Measurements from ENCODE around the gene IQGAP2. TPM values are rescaled to one million over a fixed set of nuclear protein-coding genes. Genes with fewer than 3 reads are reported as not detected.

Gene IQGAP2
- total and polyA plus RNA-seq, 9 of the 15 experiments (the other 6 are each of a cell fraction or from before 2014, with no cell fraction given): 8.7 to 23.2 (median 17.4) TPM

DNA sequence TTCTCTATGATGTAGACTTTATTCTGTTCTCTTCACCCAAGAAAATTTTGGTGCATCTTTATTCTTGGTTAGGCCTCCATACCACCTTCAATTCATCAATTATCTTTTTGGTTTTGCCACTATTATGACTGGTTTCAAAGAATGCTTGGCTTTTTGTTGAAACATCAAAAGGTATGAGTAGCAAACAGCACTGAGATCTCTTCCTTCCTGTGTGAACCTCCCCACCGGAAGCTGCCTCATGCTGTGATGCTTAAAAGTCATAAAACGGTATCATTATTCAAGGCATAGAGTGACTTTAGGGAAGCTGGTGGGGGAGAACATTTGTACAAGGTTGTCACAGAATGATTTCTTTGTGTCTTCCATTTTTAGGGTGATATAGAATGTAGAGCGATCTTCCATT is 70.6 kb downstream of the IQGAP2 start:
- WGBS (ENCODE audit: insufficient coverage, low coverage, missing lambda C conversion rate): 53% methylated on average over 3 of the region's 3 CpGs
- Histone ChIP-seq H3K36me3 (ENCODE audit: control insufficient read depth, insufficient read depth, low read length) (no peaks in the 10 kb centered on the region), H3K9me1 (ENCODE audit: control insufficient read depth, insufficient read depth, low read length) (no peaks in the 10 kb centered on the region), H3K9ac (ENCODE audit: insufficient read depth in 1 of 2, low read depth in 2 of 2, low read length in 2 of 2) (no peak overlapping the region), H3K4me2 (ENCODE audit: insufficient read depth, low read length) (no peak overlapping the region), H4K20me1 (replicated peaks; ENCODE audit: control insufficient read depth, insufficient read depth, low read length) (no peaks in the 10 kb centered on the region), H3K9me3 (replicated peaks; ENCODE audit: control insufficient read depth, insufficient read depth, low read depth, low read length) (no peaks in the 10 kb centered on the region), H3K27me3 (ENCODE audit: control insufficient read depth in 2 of 2, insufficient read depth in 2 of 2, low read length in 2 of 2) (no peaks in the 10 kb centered on the region), H3K27ac (ENCODE audit: extremely low read depth, low read depth, low read length) (no peak overlapping the region), H3K79me2 (ENCODE audit: control insufficient read depth, insufficient read depth, low read length) (no peaks in the 10 kb centered on the region), H3K4me3 (no peak overlapping the region), H2AFZ (ENCODE audit: low read depth, low read length) (no peak overlapping the region), H3K4me1 (replicated peaks in 1 of 2; ENCODE audit: control insufficient read depth in 2 of 2, insufficient read depth in 2 of 2, low read length in 2 of 2) (peaks cover 0 to 14% of the 10 kb centered on the region in 2 experiments; a peak in 2 of 5 replicates)
- POLR2A ChIA-PET: no interaction called here
- peak in 1 of 4 experiments; percentile 12 for DNase-seq (ENCODE audit: extremely low read depth in 1 of 4, low spot score in 3 of 4)
- no peak for FAIRE-seq
- in situ Hi-C loops (cut with MboI) (no loop called here), intact Hi-C loops (cut with micrococcal nuclease) (no loop called here)
- CTCF ChIA-PET (ENCODE audit: low intra/inter-chr PET ratio): no interaction called here
- BruUV-seq (replicated peaks): no TSS peak
- ATAC-seq: no peak
- TF ChIP-seq, protein P1, sequence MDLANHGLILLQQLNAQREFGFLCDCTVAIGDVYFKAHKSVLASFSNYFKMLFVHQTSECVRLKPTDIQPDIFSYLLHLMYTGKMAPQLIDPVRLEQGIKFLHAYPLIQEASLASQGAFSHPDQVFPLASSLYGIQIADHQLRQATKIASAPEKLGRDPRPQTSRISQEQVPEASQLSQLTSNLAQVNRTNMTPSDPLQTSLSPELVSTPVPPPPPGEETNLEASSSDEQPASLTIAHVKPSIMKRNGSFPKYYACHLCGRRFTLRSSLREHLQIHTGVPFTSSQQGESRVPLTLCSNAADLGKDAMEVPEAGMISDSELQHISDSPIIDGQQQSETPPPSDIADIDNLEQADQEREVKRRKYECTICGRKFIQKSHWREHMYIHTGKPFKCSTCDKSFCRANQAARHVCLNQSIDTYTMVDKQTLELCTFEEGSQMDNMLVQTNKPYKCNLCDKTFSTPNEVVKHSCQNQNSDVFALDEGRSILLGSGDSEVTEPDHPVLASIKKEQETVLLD (IDR thresholded peaks at IDR 0.05): no peak
- TF ChIP-seq PTRF (tag; IDR thresholded peaks at IDR 0.05) (no peak), FOXJ3 (CRISPR knock-in tag; IDR thresholded peaks at IDR 0.05) (no peak), KDM5B (IDR thresholded peaks at IDR 0.05; ENCODE audit: insufficient replicate concordance, low read depth, low read length) (no peak), MTA3 (IDR thresholded peaks at IDR 0.05; ENCODE audit: borderline replicate concordance) (no peak), CREBBP (IDR thresholded peaks at IDR 0.05; ENCODE audit: low read depth, low read length) (no peak), CHD2 (IDR thresholded peaks at IDR 0.05; ENCODE audit: low read depth, low read length) (no peak)
- TF ChIP-seq, protein P2, sequence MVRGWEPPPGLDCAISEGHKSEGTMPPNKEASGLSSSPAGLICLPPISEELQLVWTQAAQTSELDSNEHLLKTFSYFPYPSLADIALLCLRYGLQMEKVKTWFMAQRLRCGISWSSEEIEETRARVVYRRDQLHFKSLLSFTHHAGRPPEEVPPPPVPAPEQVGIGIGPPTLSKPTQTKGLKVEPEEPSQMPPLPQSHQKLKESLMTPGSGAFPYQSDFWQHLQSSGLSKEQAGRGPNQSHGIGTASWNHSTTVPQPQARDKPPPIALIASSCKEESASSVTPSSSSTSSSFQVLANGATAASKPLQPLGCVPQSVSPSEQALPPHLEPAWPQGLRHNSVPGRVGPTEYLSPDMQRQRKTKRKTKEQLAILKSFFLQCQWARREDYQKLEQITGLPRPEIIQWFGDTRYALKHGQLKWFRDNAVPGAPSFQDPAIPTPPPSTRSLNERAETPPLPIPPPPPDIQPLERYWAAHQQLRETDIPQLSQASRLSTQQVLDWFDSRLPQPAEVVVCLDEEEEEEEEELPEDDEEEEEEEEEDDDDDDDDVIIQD (CRISPR knock-in tag; IDR thresholded peaks at IDR 0.05): no peak
- TF ChIP-seq, protein P3, sequence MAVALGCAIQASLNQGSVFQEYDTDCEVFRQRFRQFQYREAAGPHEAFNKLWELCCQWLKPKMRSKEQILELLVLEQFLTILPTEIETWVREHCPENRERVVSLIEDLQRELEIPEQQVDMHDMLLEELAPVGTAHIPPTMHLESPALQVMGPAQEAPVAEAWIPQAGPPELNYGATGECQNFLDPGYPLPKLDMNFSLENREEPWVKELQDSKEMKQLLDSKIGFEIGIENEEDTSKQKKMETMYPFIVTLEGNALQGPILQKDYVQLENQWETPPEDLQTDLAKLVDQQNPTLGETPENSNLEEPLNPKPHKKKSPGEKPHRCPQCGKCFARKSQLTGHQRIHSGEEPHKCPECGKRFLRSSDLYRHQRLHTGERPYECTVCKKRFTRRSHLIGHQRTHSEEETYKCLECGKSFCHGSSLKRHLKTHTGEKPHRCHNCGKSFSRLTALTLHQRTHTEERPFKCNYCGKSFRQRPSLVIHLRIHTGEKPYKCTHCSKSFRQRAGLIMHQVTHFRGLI (CRISPR knock-in tag; IDR thresholded peaks at IDR 0.05): no peak
- TF ChIP-seq, protein P4, sequence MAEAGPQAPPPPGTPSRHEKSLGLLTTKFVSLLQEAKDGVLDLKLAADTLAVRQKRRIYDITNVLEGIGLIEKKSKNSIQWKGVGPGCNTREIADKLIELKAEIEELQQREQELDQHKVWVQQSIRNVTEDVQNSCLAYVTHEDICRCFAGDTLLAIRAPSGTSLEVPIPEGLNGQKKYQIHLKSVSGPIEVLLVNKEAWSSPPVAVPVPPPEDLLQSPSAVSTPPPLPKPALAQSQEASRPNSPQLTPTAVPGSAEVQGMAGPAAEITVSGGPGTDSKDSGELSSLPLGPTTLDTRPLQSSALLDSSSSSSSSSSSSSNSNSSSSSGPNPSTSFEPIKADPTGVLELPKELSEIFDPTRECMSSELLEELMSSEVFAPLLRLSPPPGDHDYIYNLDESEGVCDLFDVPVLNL (CRISPR knock-in tag; IDR thresholded peaks at IDR 0.05; ENCODE audit: low read depth): no peak
- TF ChIP-seq, protein P5, sequence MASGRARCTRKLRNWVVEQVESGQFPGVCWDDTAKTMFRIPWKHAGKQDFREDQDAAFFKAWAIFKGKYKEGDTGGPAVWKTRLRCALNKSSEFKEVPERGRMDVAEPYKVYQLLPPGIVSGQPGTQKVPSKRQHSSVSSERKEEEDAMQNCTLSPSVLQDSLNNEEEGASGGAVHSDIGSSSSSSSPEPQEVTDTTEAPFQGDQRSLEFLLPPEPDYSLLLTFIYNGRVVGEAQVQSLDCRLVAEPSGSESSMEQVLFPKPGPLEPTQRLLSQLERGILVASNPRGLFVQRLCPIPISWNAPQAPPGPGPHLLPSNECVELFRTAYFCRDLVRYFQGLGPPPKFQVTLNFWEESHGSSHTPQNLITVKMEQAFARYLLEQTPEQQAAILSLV (tag; IDR thresholded peaks at IDR 0.05): no peak
